ENCODE data around the gene UTP15.

UTP15 gene

DNA sequence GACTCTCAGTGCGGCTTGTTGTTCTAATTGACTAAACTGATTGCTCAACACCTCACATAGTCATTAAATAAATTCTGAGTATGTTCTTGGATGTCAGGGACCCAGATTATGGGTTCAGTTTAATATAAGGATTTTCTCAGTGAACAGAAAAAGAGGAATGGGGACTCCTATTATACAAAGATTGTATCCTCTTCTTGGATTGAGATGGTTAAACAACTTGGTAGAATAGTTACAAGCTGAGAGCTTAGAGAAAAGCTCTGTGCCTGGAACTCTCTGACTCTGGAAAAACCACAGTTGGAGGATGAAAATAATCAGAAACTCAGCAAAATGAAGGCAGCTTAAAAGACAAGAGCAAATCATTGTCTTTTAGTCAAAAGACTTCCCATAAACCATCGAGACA lies 30.6 kb upstream of the UTP15 start:
- Histone ChIP-seq H3K36me3 (ENCODE audit: insufficient read depth, low read length) (no peaks in the 10 kb centered on the region), H3K4me1 (ENCODE audit: insufficient read depth, low read length) (no peaks in the 10 kb centered on the region), H3K9me3 (ENCODE audit: insufficient read depth, low read depth, low read length) (peaks cover 10% of the 10 kb centered on the region), H3K27me3 (ENCODE audit: insufficient read depth, low read length) (no peaks in the 10 kb centered on the region), H3K4me3 (ENCODE audit: low read length) (no peak overlapping the region), H3K27ac (ENCODE audit: low read depth, low read length) (no peak overlapping the region), H3K9ac (ENCODE audit: low read depth, low read length) (no peak overlapping the region)
- 95% methylated on average over 2 of the region's 2 CpGs for WGBS

DNA sequence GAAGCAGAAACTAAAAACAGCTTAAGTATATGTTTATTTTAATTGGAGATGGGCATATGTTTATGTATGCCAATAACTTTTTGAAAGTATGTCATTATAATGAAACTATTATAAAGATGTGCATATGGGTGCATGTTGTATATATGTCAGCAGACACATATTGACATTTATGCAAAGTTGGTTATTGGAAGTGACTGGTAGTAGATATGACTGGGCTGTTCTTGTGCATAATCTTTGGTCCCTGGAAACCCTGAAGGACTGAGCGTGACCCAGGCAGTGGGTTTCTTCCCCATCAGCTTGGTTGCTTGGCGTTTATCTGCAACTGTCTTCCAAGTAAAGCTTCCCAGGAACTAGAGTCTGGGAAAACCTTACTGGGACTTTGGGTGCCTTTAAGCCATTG lies 25.8 kb upstream of the UTP15 start:
- Histone ChIP-seq H3K36me3 (ENCODE audit: insufficient read depth, low read length) (no peaks in the 10 kb centered on the region), H3K4me1 (ENCODE audit: insufficient read depth, low read length) (peaks cover 6% of the 10 kb centered on the region; the same call in 1 of the 2 replicates)
- 95% methylated on average over 2 of the region's 2 CpGs for WGBS

DNA sequence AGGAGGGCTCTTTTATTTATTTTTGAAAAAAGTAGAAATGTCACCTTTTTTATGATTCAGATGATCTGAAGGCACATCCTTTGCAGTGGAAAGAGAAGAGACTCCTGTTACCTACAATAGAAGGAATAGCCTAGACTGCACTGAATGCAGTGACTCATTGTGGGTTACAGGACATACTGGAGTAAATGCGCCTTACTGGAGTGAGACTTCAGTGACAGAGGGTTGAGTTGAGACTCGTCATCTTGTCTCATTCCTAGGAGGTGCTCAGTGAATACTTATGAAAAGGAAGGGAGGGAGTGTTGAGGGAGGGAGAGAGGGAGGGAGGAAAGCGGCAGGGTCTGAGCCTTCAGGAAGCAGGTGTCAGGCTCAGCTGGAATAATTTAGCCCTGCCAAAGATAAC lies 25.4 kb upstream of the UTP15 start:
- no peak overlapping the region for H3K4me3 ChIP-seq (ENCODE audit: low read length)
- H3K4me1 ChIP-seq (ENCODE audit: insufficient read depth, low read length): peaks cover 6% of the 10 kb centered on the region; the same call in 1 of the 2 replicates
- H3K9ac ChIP-seq (ENCODE audit: low read depth, low read length): no peak overlapping the region
- no peaks in the 10 kb centered on the region for H3K36me3 ChIP-seq (ENCODE audit: insufficient read depth, low read length)
- no peaks in the 10 kb centered on the region; the same call in 1 of the 2 replicates for H3K9me3 ChIP-seq (ENCODE audit: insufficient read depth, low read depth, low read length)
- no peak overlapping the region for H3K27ac ChIP-seq (ENCODE audit: low read depth, low read length)
- no peaks in the 10 kb centered on the region for H3K27me3 ChIP-seq (ENCODE audit: insufficient read depth, low read length)
- WGBS: 64% methylated on average over 3 of the region's 3 CpGs

More for the DNA sequence above, 25.8 kb upstream of the UTP15 start:
- Histone ChIP-seq H3K27ac (ENCODE audit: low read depth, low read length) (no peak overlapping the region), H3K9me3 (ENCODE audit: insufficient read depth, low read depth, low read length) (peaks cover 2% of the 10 kb centered on the region), H3K9ac (ENCODE audit: low read depth, low read length) (no peak overlapping the region), H3K27me3 (ENCODE audit: insufficient read depth, low read length) (no peaks in the 10 kb centered on the region), H3K4me3 (ENCODE audit: low read length) (no peak overlapping the region)

DNA sequence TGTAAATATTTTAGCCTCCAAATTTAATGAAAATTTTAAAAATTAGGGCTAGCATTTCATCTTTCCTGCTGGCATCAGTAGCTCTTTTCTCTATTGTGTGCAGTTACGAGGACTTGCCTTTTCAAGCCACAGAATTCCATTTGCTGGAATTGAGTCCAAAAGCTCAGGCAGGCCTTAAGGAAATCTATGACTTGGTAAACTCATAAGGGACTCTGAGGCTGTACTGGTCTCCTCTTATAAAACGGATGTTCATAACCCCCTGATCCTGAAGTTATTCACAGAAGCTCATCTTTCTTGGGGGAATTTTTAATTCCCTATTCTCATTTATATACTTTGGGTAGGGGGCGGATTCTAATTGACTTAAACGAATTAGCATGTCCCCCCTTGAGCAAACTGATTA lies 23.5 kb upstream of the UTP15 start:
- H3K4me3 ChIP-seq (ENCODE audit: low read length): no peak overlapping the region
- no peaks in the 10 kb centered on the region for H3K27me3 ChIP-seq (ENCODE audit: insufficient read depth, low read length)
- no peaks in the 10 kb centered on the region for H3K9me3 ChIP-seq (ENCODE audit: insufficient read depth, low read depth, low read length)
- no peak overlapping the region for H3K9ac ChIP-seq (ENCODE audit: low read depth, low read length)
- peaks cover 6% of the 10 kb centered on the region; the same call in 1 of the 2 replicates for H3K4me1 ChIP-seq (ENCODE audit: insufficient read depth, low read length)
- WGBS: 82% methylated on average over 4 of the region's 4 CpGs
- no peaks in the 10 kb centered on the region for H3K36me3 ChIP-seq (ENCODE audit: insufficient read depth, low read length)
- H3K27ac ChIP-seq (ENCODE audit: low read depth, low read length): no peak overlapping the region

DNA sequence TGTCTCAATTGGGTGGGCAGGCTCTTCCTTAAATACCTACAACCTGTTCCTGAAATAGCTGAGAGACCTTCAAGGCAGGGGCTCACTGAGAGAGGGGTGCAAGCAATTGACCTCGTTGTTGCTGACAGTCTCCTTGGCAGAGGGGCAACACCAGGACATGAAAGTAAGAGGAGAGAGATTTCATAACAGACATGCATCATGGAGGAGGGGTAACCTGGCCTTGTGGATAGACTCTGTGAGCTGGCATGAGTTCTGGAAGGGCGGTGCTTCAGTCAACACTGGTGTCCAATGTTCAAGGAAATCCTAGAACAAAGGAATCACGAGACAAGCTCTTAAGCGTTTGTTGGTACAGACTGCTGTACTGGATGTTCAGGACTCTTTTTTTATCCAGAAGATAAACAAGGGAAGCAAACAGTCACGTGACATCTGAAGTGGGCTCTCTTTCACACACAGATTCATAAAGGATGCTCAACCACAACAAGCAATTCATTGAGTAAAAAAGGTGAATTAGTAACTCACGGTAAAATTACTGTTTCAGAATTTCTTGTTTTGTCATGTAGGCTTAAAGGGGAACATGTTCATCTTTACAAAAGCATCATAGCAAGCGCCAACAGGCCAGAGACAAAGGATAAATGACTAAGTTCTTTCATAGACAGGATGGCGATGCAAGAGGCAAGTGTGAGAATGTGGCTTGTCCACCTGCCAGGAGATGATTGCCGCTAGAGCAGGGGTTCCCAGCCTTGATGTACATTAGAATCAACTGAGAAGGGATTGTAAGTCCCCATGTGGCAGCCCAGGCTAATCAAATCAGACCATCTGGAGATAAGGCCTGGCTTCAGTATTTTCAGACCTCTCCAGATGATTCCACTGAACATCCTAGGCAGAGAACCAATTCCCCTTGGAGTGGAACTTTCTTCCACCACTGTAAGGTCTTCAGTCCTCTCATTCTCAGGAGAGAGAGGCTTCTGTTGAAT lies 20.8 kb upstream of the UTP15 start:
- Histone ChIP-seq H3K36me3 (ENCODE audit: insufficient read depth, low read length) (no peaks in the 10 kb centered on the region), H3K27me3 (ENCODE audit: insufficient read depth, low read length) (no peaks in the 10 kb centered on the region), H3K4me1 (ENCODE audit: insufficient read depth, low read length) (peaks cover 6% of the 10 kb centered on the region; the same call in 1 of the 2 replicates), H3K9me3 (ENCODE audit: insufficient read depth, low read depth, low read length) (no peaks in the 10 kb centered on the region), H3K9ac (ENCODE audit: low read depth, low read length) (no peak overlapping the region), H3K27ac (ENCODE audit: low read depth, low read length) (no peak overlapping the region), H3K4me3 (ENCODE audit: low read length) (no peak overlapping the region)
- WGBS: 94% methylated on average over 9 of the region's 9 CpGs

DNA sequence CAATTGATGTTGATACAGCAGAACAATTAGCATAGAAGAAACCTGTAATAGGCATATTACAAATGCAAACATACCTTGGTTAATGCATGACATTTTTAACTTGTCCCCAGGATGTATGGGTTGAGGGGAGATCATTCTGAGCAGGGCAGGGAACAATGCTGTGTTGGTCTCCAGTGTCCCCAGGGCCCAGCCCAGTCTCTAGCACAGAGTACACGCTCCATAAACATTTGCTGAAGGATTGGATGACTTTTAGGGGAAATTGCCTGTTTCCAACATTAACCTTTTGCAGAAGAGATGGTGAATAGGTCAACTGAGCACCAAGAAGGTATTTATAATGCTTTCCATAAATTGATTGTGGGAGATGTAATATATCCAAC lies 20.2 kb upstream of the UTP15 start:
- H3K27ac ChIP-seq (ENCODE audit: low read depth, low read length): no peak overlapping the region
- 100% methylated on average over 1 of the region's 1 CpG for WGBS
- H3K27me3 ChIP-seq (ENCODE audit: insufficient read depth, low read length): no peaks in the 10 kb centered on the region
- H3K4me1 ChIP-seq (ENCODE audit: insufficient read depth, low read length): peaks cover 6% of the 10 kb centered on the region; the same call in 1 of the 2 replicates
- no peaks in the 10 kb centered on the region for H3K9me3 ChIP-seq (ENCODE audit: insufficient read depth, low read depth, low read length)
- no peak overlapping the region for H3K9ac ChIP-seq (ENCODE audit: low read depth, low read length)
- no peaks in the 10 kb centered on the region for H3K36me3 ChIP-seq (ENCODE audit: insufficient read depth, low read length)
- H3K4me3 ChIP-seq (ENCODE audit: low read length): no peak overlapping the region

DNA sequence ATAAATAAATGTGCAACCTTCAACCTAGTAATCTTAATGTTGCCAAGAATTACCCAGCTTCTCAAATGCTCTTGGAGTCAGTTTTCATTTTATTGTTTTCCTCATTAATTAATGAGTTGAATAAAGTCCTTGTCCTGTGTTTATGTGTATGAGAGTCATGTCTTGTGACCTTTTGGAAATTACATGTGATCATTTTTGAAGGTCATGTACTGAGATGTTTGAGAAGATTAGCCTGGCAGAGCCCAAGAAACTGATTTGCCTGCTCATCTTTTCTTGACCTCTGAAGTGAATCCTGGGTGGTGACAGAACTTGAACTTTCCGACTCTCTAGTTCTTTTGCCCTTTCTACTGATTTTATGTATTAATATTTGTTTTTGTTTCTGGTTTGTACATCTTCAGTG lies 15.5 kb upstream of the UTP15 start:
- Histone ChIP-seq H3K4me1 (ENCODE audit: insufficient read depth, low read length) (no peaks in the 10 kb centered on the region), H3K36me3 (ENCODE audit: insufficient read depth, low read length) (peaks cover 24% of the 10 kb centered on the region), H3K4me3 (ENCODE audit: low read length) (no peak overlapping the region), H3K27ac (ENCODE audit: low read depth, low read length) (no peak overlapping the region), H3K9me3 (ENCODE audit: insufficient read depth, low read depth, low read length) (no peaks in the 10 kb centered on the region), H3K9ac (ENCODE audit: low read depth, low read length) (no peak overlapping the region), H3K27me3 (ENCODE audit: insufficient read depth, low read length) (no peaks in the 10 kb centered on the region)
- 100% methylated on average over 1 of the region's 1 CpG for WGBS

DNA sequence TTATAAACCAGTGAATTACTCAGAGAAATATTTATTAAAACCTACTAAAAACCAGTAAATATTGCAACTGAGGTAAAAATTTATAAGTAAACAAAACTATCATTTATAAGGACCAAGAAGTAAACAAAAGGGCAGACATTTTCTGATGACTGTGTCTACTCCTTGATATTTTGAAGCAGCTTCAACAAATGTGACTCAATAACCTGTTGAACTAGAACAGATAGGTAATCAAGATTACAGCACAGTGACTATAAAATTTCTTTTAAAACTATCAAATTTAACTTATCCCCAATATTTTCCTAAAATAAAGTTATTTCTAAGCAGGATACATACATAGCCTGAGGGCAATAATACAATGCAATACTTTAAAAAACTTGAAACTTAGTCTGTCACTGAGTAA lies 12.9 kb upstream of the UTP15 start:
- Histone ChIP-seq H3K27ac (ENCODE audit: low read depth, low read length) (no peak overlapping the region), H3K36me3 (ENCODE audit: insufficient read depth, low read length) (peaks cover 37% of the 10 kb centered on the region), H3K27me3 (ENCODE audit: insufficient read depth, low read length) (no peaks in the 10 kb centered on the region), H3K9me3 (ENCODE audit: insufficient read depth, low read depth, low read length) (no peaks in the 10 kb centered on the region), H3K4me3 (ENCODE audit: low read length) (no peak overlapping the region), H3K9ac (ENCODE audit: low read depth, low read length) (no peak overlapping the region), H3K4me1 (ENCODE audit: insufficient read depth, low read length) (no peaks in the 10 kb centered on the region)

DNA sequence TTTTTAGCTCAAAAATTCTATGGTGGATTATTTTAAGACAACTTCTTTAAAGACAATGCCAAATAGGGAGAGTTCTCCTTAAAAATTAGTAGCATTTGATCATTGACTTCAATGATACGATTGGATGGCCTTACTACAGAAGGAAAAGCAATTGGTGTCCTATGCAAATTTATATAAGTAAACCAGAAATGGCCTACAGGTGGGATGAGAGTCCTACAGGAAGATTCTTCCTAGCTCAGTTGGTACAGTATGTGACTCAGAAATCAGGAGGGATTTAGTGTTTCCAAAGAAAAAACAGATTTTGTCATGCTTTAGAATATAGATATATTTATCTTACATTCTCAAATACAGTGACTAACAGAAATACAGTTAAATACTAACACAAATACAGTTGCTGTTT lies 6.6 kb upstream of the UTP15 start:
- Histone ChIP-seq H3K4me1 (ENCODE audit: insufficient read depth, low read length) (no peaks in the 10 kb centered on the region), H3K9me3 (ENCODE audit: insufficient read depth, low read depth, low read length) (no peaks in the 10 kb centered on the region), H3K36me3 (ENCODE audit: insufficient read depth, low read length) (peaks cover 47% of the 10 kb centered on the region), H3K27ac (ENCODE audit: low read depth, low read length) (no peak overlapping the region), H3K27me3 (ENCODE audit: insufficient read depth, low read length) (no peaks in the 10 kb centered on the region), H3K9ac (ENCODE audit: low read depth, low read length) (no peak overlapping the region), H3K4me3 (ENCODE audit: low read length) (no peak overlapping the region)
- 100% methylated on average over 1 of the region's 1 CpG for WGBS

DNA sequence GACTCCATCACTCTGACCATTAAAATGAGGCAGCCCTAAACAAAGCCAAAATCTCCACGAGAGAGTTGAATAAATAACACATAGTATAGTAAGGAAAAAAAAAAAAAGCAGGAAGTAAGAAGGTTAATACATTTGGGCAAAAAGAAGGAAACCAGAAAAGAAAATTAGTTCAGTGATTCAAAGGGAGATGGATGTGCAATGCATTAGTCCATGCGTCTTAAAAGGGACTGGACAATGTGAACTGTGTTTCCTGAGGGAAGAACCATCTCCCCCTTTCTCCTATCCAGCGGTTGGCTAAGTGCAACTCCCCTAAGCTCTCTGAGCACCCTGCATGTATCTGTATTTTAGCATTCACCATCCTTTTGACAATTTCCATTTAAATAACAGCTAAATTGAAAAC lies 1.5 kb upstream of the UTP15 start:
- H3K9ac ChIP-seq (ENCODE audit: low read depth, low read length): peak overlapping the region; percentile 89
- H3K27me3 ChIP-seq (ENCODE audit: insufficient read depth, low read length): no peaks in the 10 kb centered on the region

DNA sequence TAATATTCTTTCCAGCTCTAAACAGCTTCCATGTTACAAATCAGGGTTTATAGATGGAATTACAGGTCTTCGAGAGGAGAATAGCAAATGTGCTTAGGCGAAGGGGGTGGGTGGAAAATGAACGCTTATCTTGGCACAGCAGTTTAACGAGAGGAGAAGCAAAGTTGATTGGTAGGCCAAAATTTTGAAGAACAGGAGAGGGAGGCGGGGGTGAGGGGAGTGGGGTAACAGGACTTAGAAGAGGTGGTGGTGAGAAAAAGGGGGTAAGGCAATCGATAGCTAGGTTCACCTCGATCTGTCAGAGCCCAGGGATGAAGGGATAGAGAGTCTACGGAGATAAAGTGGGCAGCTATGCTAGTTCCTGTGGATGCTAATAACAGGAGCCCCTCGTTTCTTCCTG lies 868 bp upstream of the UTP15 start:
- Histone ChIP-seq H3K36me3 (ENCODE audit: insufficient read depth, low read length) (peaks cover 37% of the 10 kb centered on the region), H3K4me1 (ENCODE audit: insufficient read depth, low read length) (peaks cover 12% of the 10 kb centered on the region), H3K4me3 (ENCODE audit: low read length) (peak overlapping the region; percentile 95), H3K27ac (ENCODE audit: low read depth, low read length) (peak overlapping the region; percentile 66), H3K9me3 (ENCODE audit: insufficient read depth, low read depth, low read length) (no peaks in the 10 kb centered on the region), H3K9ac (ENCODE audit: low read depth, low read length) (peak overlapping the region; percentile 89), H3K27me3 (ENCODE audit: insufficient read depth, low read length) (no peaks in the 10 kb centered on the region)
- WGBS: 13% methylated on average over 9 of the region's 9 CpGs

More for the DNA sequence above, 1.5 kb upstream of the UTP15 start:
- peaks cover 32% of the 10 kb centered on the region for H3K36me3 ChIP-seq (ENCODE audit: insufficient read depth, low read length)
- 76% methylated on average over 2 of the region's 3 CpGs for WGBS
- peaks cover 12% of the 10 kb centered on the region for H3K4me1 ChIP-seq (ENCODE audit: insufficient read depth, low read length)
- peak overlapping the region; percentile 95 for H3K4me3 ChIP-seq (ENCODE audit: low read length)
- H3K27ac ChIP-seq (ENCODE audit: low read depth, low read length): no peak overlapping the region
- no peaks in the 10 kb centered on the region for H3K9me3 ChIP-seq (ENCODE audit: insufficient read depth, low read depth, low read length)
